Activated CD4-positive, CD25-positive, alpha-beta regulatory T cell treated with anti-CD3 and anti-CD28 coated beads, Interleukin-2, amount 50 U/mL, for 24 hours (primary cell): ENCODE measurements around the gene ZNF705A.
"Not testable (repeated sequence)": the region's sequence is repeated elsewhere in the genome, so short reads cannot be mapped to it uniquely, and the experiment has no call there.

Experiments
- ATAC-seq, 2 donors: fragments of 150-1000 bp; cut with Tn5 transposase; one replicate each; pipeline ENCODE4 v1.10.0; 2021; ENCODE audit warnings: mild to moderate bottlenecking in 1 of 2, moderate library complexity in 1 of 2

The ZNF705A gene

DNA sequence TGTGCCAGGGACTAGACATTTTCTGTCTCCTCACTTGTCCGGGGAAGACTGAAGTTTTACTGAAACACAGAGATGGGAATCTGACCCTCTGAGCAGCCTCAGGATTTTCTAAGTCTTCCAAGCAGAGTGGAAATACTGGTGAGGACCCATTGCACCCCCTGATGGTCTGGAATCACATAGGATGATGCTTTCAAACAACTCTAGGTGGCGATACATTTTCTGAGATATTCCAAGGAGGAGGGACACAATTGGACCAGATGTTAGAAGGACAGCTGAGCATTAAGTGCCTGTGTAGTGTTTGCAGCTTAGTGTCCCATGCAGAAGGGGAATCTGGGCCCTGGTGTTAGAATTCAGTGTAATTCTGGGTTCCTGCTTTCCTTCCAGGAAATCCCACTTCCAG lies 31.3 kb downstream of the ZNF705A start:
- not testable (repeated sequence) for ATAC-seq

GRCh38 chr12:8197685-8198308 lies 41.0 kb downstream of the ZNF705A start:
- not testable (repeated sequence) for ATAC-seq

- ATAC-seq, result not testable (repeated sequence)
Observed at GRCh38 chr12:8218711-8219382, 62.0 kb downstream of the ZNF705A start.

GRCh38 chr12:8221375-8221774 lies 64.6 kb downstream of the ZNF705A start:
- not testable (repeated sequence) for ATAC-seq

GRCh38 chr12:8221844-8222243 lies 65.0 kb downstream of the ZNF705A start:
- not testable (repeated sequence) for ATAC-seq

- not testable (repeated sequence) for ATAC-seq
Observed at GRCh38 chr12:8222303-8222702, 65.5 kb downstream of the ZNF705A start.

GRCh38 chr12:8223646-8224045 lies 66.8 kb downstream of the ZNF705A start:
- ATAC-seq, result not testable (repeated sequence)

GRCh38 chr12:8224782-8225181 lies 68.0 kb downstream of the ZNF705A start:
- ATAC-seq, result not testable (repeated sequence)

DNA sequence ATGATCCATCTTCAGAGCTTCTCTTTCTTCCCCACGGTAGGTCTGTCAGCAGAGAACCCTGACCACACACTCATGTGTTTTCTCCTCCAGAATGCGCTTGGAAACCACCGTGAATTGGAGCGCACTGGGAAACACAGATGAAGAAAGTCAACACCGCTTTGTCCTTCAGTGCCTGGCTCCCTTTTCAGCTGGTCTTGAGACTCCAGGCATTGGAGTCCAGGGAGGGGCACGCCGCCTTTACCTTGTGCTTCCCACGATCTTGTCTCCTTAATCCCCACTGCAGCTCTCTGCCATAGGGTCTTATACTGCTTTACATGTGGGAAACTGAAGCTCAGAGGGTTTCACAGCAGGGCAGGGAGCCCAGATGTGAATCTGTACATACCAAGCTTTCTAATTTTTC lies 69.5 kb downstream of the ZNF705A start:
- ATAC-seq, result no peak

GRCh38 chr12:8226992-8227731 lies 70.3 kb downstream of the ZNF705A start, which contains the start of gene FAM90A1:
Gene FAM90A1, minus strand, starts transcription at chr12:8227618. Its CDS starts 2,786 bp downstream, at chr12:8224832.
- not testable (repeated sequence) for ATAC-seq

DNA sequence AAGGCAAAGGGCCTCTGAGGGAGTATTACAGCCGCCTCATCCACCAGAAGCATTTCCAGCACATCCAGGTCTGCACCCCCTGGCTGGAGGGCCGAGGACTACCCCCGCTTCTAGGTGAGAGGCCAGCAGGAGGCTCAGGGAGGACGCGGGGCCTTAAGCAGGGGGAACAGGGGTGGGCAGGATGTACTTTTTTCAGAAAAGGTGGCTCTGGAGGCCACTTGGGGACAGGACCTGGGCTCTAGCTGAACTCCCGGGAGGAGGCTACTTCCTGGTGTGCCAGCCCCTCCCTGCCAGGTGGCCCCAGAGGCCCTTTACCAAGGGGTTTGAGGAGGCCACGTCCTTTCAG lies 70.9 kb downstream of the ZNF705A start:
- ATAC-seq, result not testable (repeated sequence)

- not testable (repeated sequence) for ATAC-seq
Observed at GRCh38 chr12:8228607-8229006, 71.8 kb downstream of the ZNF705A start.

DNA sequence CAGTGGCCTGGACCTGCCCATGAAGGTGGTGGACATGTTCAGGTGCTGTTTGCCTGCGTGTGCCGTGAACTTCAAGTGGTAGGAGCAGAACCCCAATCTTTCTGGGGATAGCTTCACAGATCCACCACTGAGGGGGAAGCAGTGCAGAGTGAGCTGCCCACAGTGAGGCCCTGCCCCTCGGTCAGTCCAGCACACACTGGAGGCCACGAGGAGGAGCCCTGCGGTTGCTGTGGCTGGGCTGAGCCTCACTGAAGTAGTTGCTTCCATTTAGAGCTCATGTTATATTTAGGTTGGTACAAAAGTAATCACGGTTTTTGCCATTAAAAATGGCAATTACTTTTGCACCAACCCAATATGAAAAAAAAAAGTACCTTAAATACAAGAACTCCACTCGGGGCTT lies 72.7 kb downstream of the ZNF705A start:
- not testable (repeated sequence) for ATAC-seq
